ENCODE results near the gene SSX2.
"Not testable (repeated sequence)": the region's sequence is repeated elsewhere in the genome, so short reads cannot be mapped to it uniquely, and the experiment has no call there.

SSX2 gene, protein sequence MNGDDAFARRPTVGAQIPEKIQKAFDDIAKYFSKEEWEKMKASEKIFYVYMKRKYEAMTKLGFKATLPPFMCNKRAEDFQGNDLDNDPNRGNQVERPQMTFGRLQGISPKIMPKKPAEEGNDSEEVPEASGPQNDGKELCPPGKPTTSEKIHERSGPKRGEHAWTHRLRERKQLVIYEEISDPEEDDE

DNA sequence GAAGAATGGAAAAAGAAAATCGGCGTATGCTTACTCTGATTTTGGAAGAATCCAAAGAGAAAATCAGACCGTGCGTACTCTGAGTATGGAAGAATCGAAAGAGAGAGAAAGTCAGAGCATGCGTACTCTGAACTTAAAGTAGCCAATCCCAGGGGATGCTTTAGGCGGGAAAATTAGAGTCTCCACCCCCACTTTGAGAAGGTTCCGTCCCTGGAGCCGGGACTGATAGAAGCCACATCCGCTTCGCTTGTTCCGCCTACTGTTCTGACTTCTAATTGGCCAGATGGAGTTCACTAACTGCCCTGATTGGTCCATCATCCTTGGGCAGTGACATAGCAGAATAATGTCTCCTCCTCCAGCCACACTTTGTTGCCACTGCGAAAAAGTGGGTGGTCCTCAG lies at the start of gene SSX2:
TSS of gene SSX2 (minus strand) at position 101 of the 400 bp plus-strand sequence. CDS start 1,429 bp downstream, outside the sequence.
- DNase-seq (ENCODE audit: low read depth in 2 of 2): not testable (repeated sequence)

- DNase-seq (ENCODE audit: low read depth in 2 of 2): not testable (repeated sequence)
Observed at GRCh38 chrX:52750952-52751351, 44.0 kb upstream of the SSX2 start, which contains the start of gene SSX2B. Gene SSX2B (plus strand): TSS chrX:52751252. CDS start chrX:52752681, 1,429 bp downstream.

DNA sequence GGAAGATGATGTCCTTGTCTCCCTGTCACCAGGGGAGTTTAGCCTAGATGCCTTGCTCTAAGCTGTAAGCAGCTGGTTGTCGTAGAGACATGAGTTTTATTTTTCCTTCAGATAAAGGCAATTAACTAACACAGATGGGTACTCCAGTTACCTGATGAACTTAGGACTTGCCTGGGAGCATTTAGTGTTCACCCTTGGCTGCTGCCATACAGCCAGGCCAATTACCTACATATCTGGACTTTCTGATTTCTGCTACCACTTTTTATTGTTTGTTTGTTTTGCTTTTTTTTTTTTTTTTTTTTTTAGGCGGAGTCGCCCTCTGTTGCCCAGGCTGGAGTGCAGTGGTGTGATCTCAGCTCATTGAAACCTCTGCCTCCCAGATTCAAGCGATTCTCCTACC lies 14.9 kb downstream of the SSX2 start:
- DNase-seq (ENCODE audit: low read depth in 2 of 2): not testable (repeated sequence)

DNA sequence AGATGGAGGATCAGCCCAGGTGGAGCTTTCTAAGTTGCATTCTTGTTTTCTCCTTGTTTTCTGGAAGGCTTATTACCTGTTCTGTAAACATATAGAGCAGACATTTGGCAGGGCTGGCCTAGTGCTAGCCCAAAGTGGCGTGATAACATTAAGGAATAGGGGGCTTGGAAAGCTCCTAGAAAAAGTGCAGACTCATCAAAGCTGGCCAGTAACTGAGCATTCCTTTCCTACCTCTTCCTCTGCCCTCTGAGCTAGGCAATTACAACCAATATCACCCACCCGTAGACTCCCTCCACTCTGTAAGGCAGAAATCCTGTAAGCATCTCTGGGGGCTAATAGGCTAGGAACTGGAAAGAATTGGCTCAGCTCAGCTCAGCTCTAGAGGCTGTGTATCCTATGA lies 44.8 kb downstream of the SSX2 start:
- not testable (repeated sequence) for DNase-seq (ENCODE audit: low read depth in 2 of 2)

GRCh38 chrX:52655475-52655874 lies 51.5 kb downstream of the SSX2 start:
- not testable (repeated sequence) for DNase-seq (ENCODE audit: low read depth in 2 of 2)

DNA sequence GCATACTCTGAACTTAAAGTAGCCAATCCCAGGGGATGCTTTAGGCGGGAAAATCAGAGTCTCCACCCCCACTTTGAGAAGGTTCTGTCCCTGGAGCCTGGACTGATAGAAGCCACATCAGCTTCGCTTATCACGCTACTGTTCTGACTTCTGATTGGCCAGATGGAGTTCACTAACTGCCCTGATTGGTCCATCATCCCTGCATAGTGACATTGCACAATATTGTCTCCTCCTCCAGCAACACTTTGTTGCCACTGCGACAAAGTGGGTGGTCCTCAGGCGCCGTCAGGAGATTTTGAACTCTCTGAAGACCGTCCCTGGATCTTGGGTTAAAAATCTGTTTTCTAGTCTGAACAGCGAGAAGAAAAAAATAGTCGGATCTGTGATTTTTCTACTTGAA lies 52.2 kb downstream of the SSX2 start, which contains the start of gene SSX7:
TSS of gene SSX7 (minus strand) at position 101 of the 400 bp plus-strand sequence. CDS start 1,428 bp downstream, outside the sequence.
- DNase-seq (ENCODE audit: low read depth in 2 of 2): not testable (repeated sequence)

DNA sequence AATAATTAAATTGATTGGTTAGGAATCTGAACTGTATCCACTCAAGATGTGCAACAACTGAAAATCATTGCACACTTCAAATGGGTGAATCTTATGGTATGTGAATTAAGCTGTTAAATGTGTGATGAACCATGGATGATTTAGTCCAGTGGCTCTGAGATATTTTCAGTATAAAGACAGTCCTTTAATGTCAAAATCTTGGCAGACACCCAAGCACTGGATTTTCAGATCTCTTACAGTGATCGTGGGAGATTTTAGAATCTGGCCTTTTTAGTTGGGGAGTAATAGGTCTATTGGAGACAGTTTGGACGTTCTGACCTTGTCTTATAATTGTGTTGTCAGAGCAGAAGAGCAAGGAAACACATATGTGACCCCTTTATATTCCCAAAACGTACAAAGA lies 56.3 kb downstream of the SSX2 start:
- not testable (repeated sequence) for DNase-seq (ENCODE audit: low read depth in 2 of 2)

DNA sequence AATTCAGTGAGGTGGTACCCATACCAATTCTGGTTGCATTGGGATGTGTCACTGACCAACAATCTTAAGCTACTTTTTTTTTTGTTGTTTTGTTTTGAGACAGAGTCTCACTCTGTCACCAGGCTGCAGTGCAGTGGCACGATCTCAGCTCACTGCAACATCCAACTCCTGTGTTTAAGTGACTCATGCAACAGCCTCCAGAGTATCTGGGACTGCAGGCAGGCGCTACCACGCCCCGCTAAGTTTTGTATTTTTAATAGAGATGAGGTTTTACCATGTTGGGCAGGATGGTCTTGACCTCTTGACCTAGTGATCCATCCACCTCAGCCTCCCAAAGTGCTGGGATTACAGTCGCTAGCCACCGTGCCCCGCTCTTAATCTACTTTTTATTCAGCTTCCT lies 58.0 kb downstream of the SSX2 start:
- DNase-seq (ENCODE audit: low read depth in 2 of 2): not testable (repeated sequence)
